SH-SY5Y (cell line): ENCODE data around the gene PPP1R7.

Experiments
- GATA2 ChIP-seq: IDR thresholded peaks from 2 replicates; pipeline ENCODE4 v1.6.1; 2011; ENCODE audit warnings: mild to moderate bottlenecking, low read depth, low read length
- GATA3 ChIP-seq: IDR thresholded peaks from 2 replicates; pipeline ENCODE4 v1.6.1; 2011; ENCODE audit warnings: low read depth, mild to moderate bottlenecking, low read length, moderate library complexity

DNA sequence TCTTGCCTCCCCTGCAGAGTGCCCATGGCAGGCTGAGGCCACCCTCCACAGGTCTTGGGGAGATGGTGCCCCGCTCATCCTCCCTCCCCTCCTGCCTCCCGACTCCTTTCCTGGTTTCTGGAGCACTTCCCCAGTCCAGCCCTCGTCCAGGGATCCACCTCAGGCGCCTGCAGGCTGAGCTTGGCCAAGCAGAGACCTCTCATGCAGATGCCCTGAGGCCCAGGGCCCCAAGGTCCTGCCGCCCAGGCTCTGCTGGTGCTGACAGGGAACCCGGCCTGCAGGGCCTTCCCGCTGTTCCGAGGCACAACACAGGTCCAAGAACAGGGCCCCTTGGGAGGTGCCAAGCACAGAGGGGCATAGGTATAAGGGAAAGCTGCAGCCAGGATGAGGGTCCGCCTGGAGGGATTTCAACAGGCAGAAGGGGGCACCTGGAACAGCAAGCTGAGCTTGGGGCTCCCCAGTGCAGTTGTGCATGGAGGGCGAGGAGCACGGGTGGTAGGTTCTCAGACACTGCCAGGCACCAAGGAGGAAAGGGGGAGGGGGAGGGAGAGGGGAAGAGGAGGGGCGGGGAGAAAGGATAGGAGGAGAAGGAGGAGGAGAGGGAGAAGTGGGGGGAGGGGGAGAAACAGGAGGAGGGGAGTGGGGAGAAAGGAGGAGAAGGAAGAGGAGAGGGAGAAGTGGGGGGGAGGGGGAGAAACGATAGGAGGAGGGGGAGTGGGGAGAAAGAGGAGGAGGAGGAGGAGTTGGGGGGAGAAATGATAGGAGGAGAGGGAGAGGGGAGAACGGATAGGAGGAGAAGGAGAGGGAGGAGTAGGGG, 37.0 kb downstream of the PPP1R7 start:
- TF ChIP-seq GATA2 (no peak), GATA3 (no peak)
